GM18508 (cell line): ENCODE measurements around the gene PCDHGA7.
"Not testable (repeated sequence)": the region's sequence is repeated elsewhere in the genome, so short reads cannot be mapped to it uniquely, and the experiment has no call there.

Experiments
- ATAC-seq: cut with Tn5 transposase; IDR thresholded peaks from one replicate; pipeline ENCODE4 v1.9.1; 2021; ENCODE audit warnings: moderate number of reproducible peaks; ENCODE audit not compliant: insufficient read depth, unreplicated experiment

The PCDHGA7 gene

GRCh38 chr5:141422742-141423291 lies 40.3 kb downstream of the PCDHGA7 start:
- ATAC-seq, result no peak

DNA sequence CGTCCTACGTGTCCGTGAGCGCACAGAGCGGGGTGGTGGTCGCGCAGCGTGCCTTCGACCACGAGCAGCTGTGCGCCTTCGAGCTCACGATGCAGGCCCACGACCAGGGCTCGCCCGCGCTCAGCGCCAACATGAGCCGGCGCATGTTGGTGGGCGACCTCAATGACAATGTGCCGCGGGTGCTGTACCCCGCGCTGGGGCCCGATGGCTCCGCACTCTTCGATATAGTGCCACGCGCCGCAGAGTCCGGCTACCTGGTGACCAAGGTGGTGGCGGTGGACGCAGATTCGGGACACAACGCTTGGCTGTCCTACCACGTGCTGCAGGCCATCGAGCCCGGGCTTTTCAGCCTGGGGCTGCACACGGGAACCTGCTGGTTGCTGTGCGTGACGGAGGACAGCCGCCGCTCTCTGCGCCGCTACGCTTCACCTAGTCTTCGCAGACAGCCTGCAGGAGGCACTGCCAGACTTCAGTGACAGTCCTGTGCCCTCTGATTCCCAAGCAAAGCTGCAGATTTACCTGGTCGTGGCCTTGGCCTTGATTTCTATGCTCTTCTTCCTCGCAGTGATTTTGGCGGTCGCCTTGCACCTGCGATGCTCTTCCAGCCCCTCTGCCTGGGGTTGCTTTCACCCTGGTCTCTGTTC lies 45.4 kb downstream of the PCDHGA7 start:
- no peak for ATAC-seq

DNA sequence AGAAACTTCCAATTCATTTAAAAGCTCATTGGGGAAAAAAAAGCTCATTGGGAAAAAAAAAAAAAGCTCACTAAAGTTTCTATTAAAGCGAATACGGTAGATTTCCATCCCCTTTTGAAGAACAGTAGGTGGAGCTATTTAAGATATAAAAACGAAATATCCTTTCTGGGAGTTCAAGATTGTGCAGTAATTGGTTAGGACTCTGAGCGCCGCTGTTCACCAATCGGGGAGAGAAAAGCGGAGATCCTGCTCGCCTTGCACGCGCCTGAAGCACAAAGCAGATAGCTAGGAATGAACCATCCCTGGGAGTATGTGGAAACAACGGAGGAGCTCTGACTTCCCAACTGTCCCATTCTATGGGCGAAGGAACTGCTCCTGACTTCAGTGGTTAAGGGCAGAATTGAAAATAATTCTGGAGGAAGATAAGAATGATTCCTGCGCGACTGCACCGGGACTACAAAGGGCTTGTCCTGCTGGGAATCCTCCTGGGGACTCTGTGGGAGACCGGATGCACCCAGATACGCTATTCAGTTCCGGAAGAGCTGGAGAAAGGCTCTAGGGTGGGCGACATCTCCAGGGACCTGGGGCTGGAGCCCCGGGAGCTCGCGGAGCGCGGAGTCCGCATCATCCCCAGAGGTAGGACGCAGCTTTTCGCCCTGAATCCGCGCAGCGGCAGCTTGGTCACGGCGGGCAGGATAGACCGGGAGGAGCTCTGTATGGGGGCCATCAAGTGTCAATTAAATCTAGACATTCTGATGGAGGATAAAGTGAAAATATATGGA lies 48.0 kb downstream of the PCDHGA7 start, which contains the start of gene PCDHGA12:
TSS of gene PCDHGA12 (plus strand) at position 176 of the 782 bp plus-strand sequence. CDS start at position 429, 253 bp downstream.
- no peak for ATAC-seq

DNA sequence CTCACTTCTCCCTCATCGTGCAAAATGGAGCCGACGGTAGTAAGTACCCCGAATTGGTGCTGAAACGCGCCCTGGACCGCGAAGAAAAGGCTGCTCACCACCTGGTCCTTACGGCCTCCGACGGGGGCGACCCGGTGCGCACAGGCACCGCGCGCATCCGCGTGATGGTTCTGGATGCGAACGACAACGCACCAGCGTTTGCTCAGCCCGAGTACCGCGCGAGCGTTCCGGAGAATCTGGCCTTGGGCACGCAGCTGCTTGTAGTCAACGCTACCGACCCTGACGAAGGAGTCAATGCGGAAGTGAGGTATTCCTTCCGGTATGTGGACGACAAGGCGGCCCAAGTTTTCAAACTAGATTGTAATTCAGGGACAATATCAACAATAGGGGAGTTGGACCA lies 48.7 kb downstream of the PCDHGA7 start:
- ATAC-seq, result no peak

DNA sequence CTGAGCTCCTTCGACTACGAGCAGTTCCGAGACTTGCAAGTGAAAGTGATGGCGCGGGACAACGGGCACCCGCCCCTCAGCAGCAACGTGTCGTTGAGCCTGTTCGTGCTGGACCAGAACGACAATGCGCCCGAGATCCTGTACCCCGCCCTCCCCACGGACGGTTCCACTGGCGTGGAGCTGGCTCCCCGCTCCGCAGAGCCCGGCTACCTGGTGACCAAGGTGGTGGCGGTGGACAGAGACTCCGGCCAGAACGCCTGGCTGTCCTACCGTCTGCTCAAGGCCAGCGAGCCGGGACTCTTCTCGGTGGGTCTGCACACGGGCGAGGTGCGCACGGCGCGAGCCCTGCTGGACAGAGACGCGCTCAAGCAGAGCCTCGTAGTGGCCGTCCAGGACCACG lies 49.8 kb downstream of the PCDHGA7 start:
- not testable (repeated sequence) for ATAC-seq

- ATAC-seq, result not testable (repeated sequence)
Observed at GRCh38 chr5:141432726-141433125, 50.2 kb downstream of the PCDHGA7 start.

DNA sequence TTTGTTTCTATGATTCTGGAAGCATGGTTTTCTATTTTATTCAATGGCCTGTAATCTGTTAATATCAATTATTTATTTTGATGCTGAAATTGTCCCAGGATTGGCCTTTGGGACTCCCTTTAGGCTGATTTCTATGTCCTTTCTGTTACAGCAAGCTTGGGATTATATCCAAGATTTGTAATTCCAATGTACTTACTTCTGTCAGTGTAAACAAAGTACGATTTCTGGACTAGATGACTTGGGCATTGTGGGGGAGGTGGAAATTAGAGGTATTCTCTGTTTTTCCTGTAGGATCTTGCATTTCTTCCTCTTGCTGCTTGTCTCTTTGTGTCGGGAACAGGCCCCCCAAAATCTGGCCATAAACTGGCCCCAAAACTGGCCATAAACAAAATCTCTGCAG lies 51.5 kb downstream of the PCDHGA7 start:
- no peak for ATAC-seq
